Thyroid gland (tissue), 4 donors: Measurements from ENCODE around the gene SOST.

Experiments
- CTCF ChIP-seq, 6 experiments: fragments of 200-600 bp in 3 of 6; fragments of 450-650 bp in 3 of 6; sonication (generic) in 3 of 6; IDR thresholded peaks; one replicate each; pipeline ENCODE4 v1.5.1; 2016 to 2019; ENCODE audit warnings: antibody characterized with exemption in 6 of 6, mild to moderate bottlenecking in 2 of 6, inconsistent platforms in 1 of 6, moderate library complexity in 1 of 6
- POLR2A ChIP-seq, 2 donors: fragments of 450-650 bp; IDR thresholded peaks; one replicate each; pipeline ENCODE4 v1.6.1; 2017; ENCODE audit warnings: antibody characterized with exemption in 2 of 2, mild to moderate bottlenecking in 2 of 2, moderate library complexity in 1 of 2

- TF ChIP-seq POLR2A (IDR thresholded peaks at IDR 0.05) (no peak), CTCF (IDR thresholded peaks at IDR 0.05) (no peak)
These were observed 12.9 kb upstream of the SOST start for GRCh38 chr17:43771463-43771862.
